Activated effector memory CD4-positive, alpha-beta T cell treated with anti-CD3 and anti-CD28 coated beads, Interleukin-2, amount 50 U/mL, for 16 hours (primary cell): ENCODE measurements around the gene SANBR.

Experiments
- DNase-seq: peaks from one replicate; pipeline ENCODE4 v3.0.0-alpha.2; 2020

The SANBR gene

DNA sequence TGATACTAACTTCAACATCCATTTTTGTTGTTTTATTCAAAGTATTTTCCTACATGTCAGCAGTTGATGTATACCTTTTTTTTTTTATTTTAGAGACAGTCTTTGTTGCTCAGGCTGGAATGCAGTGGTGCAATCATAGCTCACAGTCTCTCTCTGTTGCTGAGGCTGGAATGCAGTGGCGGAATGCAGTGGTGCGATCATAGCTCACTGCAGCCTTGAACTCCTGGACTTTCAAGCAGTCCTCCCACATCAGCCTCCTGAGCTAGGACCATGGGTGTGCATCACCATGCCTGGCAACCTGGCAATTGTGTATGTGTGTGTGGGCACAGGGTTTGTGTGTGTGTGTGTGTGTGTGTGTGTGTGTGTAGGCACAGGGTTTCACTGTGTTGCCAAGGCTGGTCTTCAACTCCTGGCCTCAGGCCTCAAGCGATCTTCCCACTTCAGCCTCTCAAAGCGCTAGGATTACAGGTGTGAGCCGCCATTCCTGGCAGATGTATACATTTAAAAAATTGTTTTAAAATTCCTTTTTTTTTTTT, 24.8 kb downstream of the SANBR start:
- no peak for DNase-seq

DNA sequence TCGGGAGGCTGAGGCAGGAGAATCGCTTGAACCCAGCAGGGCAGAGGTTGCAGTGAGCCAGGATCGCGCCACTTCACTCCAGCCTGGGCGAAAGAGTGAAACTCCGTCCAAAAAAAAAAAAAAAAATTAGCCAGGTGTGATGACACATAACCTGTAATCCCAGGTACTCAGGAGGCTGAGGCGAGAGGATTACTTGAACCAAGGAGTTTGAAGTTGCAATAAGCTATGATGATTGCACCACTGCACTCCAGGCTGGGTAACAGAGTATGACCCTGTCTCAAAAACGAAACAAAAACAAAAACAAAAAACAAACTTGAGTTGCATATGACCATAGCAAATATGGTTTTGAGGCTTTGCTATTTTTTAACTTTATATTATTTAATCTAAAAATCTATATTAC, 25.8 kb downstream of the SANBR start:
- DNase-seq = no peak

- DNase-seq = no peak
These were observed 30.8 kb downstream of the SANBR start for GRCh38 chr2:61096438-61096837.

DNA sequence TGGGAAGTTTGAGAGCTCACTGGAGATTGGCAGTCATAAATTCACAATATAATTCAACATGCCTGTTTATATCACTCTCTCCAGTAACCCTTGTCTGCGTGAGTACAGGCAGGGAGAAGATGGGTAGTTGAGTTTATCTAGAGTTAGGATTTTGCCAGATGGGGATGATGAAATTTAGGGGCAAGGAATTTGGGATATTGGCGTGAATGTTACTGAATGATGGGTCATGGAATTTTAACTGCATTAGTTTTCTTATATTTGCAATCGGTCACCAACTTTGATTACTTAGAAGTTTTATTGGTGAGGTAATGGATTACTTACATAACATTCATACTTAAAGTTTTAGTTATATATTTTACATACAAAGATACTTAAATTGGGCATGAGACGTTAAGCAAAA, 35.1 kb downstream of the SANBR start:
- no peak for DNase-seq

- DNase-seq = no peak
These were observed 43.6 kb downstream of the SANBR start for GRCh38 chr2:61109291-61109690.

GRCh38 chr2:61111708-61112107, 46.0 kb downstream of the SANBR start:
- DNase-seq = no peak

GRCh38 chr2:61114147-61114546, 48.5 kb downstream of the SANBR start:
- DNase-seq = no peak
